ENCODE data around the gene CNTNAP2. TPM values are rescaled to one million over a fixed set of nuclear protein-coding genes. Genes with fewer than 3 reads are reported as not detected.
"Not testable (repeated sequence)": the region's sequence is repeated elsewhere in the genome, so short reads cannot be mapped to it uniquely, and the experiment has no call there.

The CNTNAP2 gene
- total RNA-seq, 2 experiments from 2014 or later, result 0.28 TPM; not detected in 1

DNA sequence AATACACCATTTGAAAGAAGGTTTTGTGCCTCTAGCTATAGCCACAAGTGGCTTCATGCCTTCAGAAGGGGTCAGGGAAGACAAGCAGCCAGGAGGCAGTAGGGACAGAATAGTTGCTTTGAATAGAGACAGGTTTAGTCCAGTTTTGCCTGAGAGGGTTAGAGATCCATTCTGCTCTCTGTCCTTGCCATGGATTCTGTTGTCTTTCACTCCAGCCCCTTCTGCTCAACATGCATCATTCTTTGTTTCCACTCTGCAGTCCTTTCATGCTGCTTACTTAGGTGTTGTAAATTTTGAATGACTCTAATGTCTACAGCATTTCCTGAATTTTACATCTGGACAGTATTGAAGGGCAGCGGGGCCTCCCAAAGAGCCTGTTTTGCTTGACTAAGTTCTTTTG is 60.3 kb downstream of the CNTNAP2 start:
- Histone ChIP-seq H2AFZ (ENCODE audit: low read length) (no peak overlapping the region), H3K4me1 (ENCODE audit: insufficient read depth, low read length, poor library complexity, severe bottlenecking) (no peaks in the 10 kb centered on the region), H3K4me3 (ENCODE audit: low read depth, low read length, poor library complexity, severe bottlenecking) (no peak overlapping the region), H3K9me3 (ENCODE audit: low read length) (no peaks in the 10 kb centered on the region), H4K20me1 (ENCODE audit: insufficient read depth, low read length) (no peaks in the 10 kb centered on the region), H3K9me2 (ENCODE audit: insufficient read depth, low read length) (no peaks in the 10 kb centered on the region), H3K36me3 (ENCODE audit: insufficient read depth, low read length) (no peaks in the 10 kb centered on the region), H3K79me2 (ENCODE audit: insufficient read depth, low read depth, low read length) (no peaks in the 10 kb centered on the region), H3K4me2 (ENCODE audit: low read length) (no peak overlapping the region), H3K27ac (ENCODE audit: low read depth, low read length, poor library complexity, severe bottlenecking) (no peak overlapping the region)
- intact Hi-C loops (cut with micrococcal nuclease; ENCODE audit: unreplicated experiment), result no loop called here
- no TSS peak for BruUV-seq (replicated peaks)
- DNase-seq (ENCODE audit: low spot score), result no peak
- TF ChIP-seq EZH2phosphoT487 (IDR thresholded peaks at IDR 0.05; ENCODE audit: borderline replicate concordance, low read depth, low read length) (no peak), CTCF (conservative IDR thresholded peaks at IDR 0.05; ENCODE audit: low read length) (no peak)
- ChIA-PET CTCF (ENCODE audit: unreplicated experiment) (no interaction called here), POLR2A (no interaction called here)

GRCh38 chr7:146177301-146177700 is 60.7 kb downstream of the CNTNAP2 start:
- no peak overlapping the region for H3K4me3 ChIP-seq (ENCODE audit: low read depth, low read length, poor library complexity, severe bottlenecking)
- H3K27ac ChIP-seq (ENCODE audit: low read depth, low read length, poor library complexity, severe bottlenecking), result no peak overlapping the region
- no peaks in the 10 kb centered on the region for H3K36me3 ChIP-seq (ENCODE audit: insufficient read depth, low read length)
- CTCF ChIA-PET (ENCODE audit: unreplicated experiment), result no interaction called here
- H3K4me1 ChIP-seq (ENCODE audit: insufficient read depth, low read length, poor library complexity, severe bottlenecking), result no peaks in the 10 kb centered on the region
- intact Hi-C loops (cut with micrococcal nuclease; ENCODE audit: unreplicated experiment), result no loop called here
- POLR2A ChIA-PET, result no interaction called here
- no peaks in the 10 kb centered on the region for H3K79me2 ChIP-seq (ENCODE audit: insufficient read depth, low read depth, low read length)
- DNase-seq (ENCODE audit: low spot score), result no peak
- H3K4me2 ChIP-seq (ENCODE audit: low read length), result no peak overlapping the region
- H2AFZ ChIP-seq (ENCODE audit: low read length), result no peak overlapping the region
- H3K9me2 ChIP-seq (ENCODE audit: insufficient read depth, low read length), result no peaks in the 10 kb centered on the region
- H4K20me1 ChIP-seq (ENCODE audit: insufficient read depth, low read length), result no peaks in the 10 kb centered on the region
- no peak for TF ChIP-seq CTCF (conservative IDR thresholded peaks at IDR 0.05; ENCODE audit: low read length)
- TF ChIP-seq EZH2phosphoT487 (IDR thresholded peaks at IDR 0.05; ENCODE audit: borderline replicate concordance, low read depth, low read length), result no peak
- no peaks in the 10 kb centered on the region for H3K9me3 ChIP-seq (ENCODE audit: low read length)
- no TSS peak for BruUV-seq (replicated peaks)

GRCh38 chr7:146185844-146186243 is 69.2 kb downstream of the CNTNAP2 start:
- intact Hi-C loops (cut with micrococcal nuclease; ENCODE audit: unreplicated experiment), result no loop called here
- no peaks in the 10 kb centered on the region for H3K36me3 ChIP-seq (ENCODE audit: insufficient read depth, low read length)
- no TSS peak for BruUV-seq (replicated peaks)

GRCh38 chr7:146191428-146191827 is 74.8 kb downstream of the CNTNAP2 start:
- H4K20me1 ChIP-seq (ENCODE audit: insufficient read depth, low read length); H3K27ac ChIP-seq (ENCODE audit: low read depth, low read length, poor library complexity, severe bottlenecking); H3K4me2 ChIP-seq (ENCODE audit: low read length); H3K36me3 ChIP-seq (ENCODE audit: insufficient read depth, low read length); POLR2A ChIA-PET; H3K79me2 ChIP-seq (ENCODE audit: insufficient read depth, low read depth, low read length); intact Hi-C loops (cut with micrococcal nuclease; ENCODE audit: unreplicated experiment); H3K9me2 ChIP-seq (ENCODE audit: insufficient read depth, low read length); BruUV-seq (replicated peaks); H3K4me1 ChIP-seq (ENCODE audit: insufficient read depth, low read length, poor library complexity, severe bottlenecking); H3K9me3 ChIP-seq (ENCODE audit: low read length); H2AFZ ChIP-seq (ENCODE audit: low read length); CTCF ChIA-PET (ENCODE audit: unreplicated experiment); H3K4me3 ChIP-seq (ENCODE audit: low read depth, low read length, poor library complexity, severe bottlenecking): not testable (repeated sequence)
- DNase-seq (ENCODE audit: low spot score), result peak; percentile 5

More at GRCh38 chr7:146185844-146186243, 69.2 kb downstream of the CNTNAP2 start:
- Histone ChIP-seq H3K79me2 (ENCODE audit: insufficient read depth, low read depth, low read length) (no peaks in the 10 kb centered on the region), H2AFZ (ENCODE audit: low read length) (no peak overlapping the region), H3K27ac (ENCODE audit: low read depth, low read length, poor library complexity, severe bottlenecking) (no peak overlapping the region), H3K9me2 (ENCODE audit: insufficient read depth, low read length) (no peaks in the 10 kb centered on the region), H3K9me3 (ENCODE audit: low read length) (no peaks in the 10 kb centered on the region), H3K4me1 (ENCODE audit: insufficient read depth, low read length, poor library complexity, severe bottlenecking) (no peaks in the 10 kb centered on the region), H3K4me2 (ENCODE audit: low read length) (no peak overlapping the region), H3K4me3 (ENCODE audit: low read depth, low read length, poor library complexity, severe bottlenecking) (no peak overlapping the region), H4K20me1 (ENCODE audit: insufficient read depth, low read length) (no peaks in the 10 kb centered on the region)
- ChIA-PET POLR2A (interaction anchor here (0.9 kb wide), 1 partner anchor 13 kb away, joined by 3 read pairs; no protein-coding TSS in a partner anchor), CTCF (ENCODE audit: unreplicated experiment) (no interaction called here)
- TF ChIP-seq EZH2phosphoT487 (IDR thresholded peaks at IDR 0.05; ENCODE audit: borderline replicate concordance, low read depth, low read length) (no peak), CTCF (conservative IDR thresholded peaks at IDR 0.05; ENCODE audit: low read length) (no peak)
- no peak for DNase-seq (ENCODE audit: low spot score)
